Measurements from ENCODE around the gene METTL25B.
"Not testable (repeated sequence)": the region's sequence is repeated elsewhere in the genome, so short reads cannot be mapped to it uniquely, and the experiment has no call there.

Gene METTL25B

DNA sequence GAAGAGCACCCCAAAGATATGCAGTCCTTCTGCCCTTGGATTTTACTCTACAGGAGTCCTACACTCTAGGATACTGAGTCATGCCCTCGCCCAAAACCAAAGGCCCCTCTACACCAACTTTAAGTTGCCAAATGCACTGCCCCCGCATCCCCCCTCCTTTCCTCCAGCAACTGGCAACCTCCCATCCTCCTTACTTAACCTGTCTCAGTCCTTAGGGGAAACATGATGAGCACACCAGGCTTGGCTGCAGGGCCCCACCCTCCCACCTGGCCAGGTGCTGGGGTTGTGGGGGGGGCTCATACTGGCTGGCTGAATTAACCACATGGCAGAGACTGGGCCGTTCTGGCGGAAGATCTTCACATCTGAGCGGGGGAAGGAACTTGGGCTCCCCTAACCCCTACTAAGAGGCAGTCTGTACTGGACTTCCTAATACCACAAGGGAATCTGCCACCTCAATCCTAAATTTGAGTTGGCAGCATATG lies 22.0 kb downstream of the METTL25B start:
- peak; percentile 52 for DNase-seq

DNA sequence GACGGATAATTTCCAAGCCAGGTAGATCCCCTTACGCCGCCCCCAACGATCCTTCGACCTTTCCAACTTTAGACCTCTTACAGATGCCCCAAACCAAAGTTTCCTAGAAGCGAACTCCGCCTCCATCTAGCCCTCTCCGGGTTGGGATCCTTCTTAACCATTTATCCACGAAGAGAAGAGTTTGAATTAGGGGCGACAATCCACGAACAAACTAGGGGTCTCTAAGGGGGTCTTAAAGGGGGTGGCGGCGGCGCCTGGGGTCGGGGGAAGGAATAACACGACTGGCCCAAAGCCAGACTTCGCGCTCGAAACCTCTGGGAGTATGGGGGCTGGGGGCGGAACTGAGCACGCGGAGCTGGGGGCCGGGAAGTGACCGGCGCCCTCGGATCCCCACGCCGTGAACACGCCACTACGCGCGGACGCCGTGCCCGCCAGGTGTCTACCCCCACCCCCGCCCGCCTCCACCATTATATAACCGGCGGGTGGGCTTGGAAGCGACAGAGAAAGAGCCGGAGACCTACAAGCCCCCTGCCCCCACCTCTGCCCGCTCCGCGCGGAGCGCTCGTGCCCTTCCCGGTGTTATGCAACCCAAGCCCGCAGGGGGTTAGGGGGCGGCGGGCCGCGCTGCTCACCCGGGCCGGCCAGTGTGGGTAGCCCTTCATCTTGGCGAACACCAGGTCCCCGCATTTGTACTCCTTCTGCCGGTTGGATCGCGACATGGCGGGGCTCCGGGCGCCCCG lies 22.6 kb downstream of the METTL25B start:
- peak; percentile 44 for DNase-seq

DNA sequence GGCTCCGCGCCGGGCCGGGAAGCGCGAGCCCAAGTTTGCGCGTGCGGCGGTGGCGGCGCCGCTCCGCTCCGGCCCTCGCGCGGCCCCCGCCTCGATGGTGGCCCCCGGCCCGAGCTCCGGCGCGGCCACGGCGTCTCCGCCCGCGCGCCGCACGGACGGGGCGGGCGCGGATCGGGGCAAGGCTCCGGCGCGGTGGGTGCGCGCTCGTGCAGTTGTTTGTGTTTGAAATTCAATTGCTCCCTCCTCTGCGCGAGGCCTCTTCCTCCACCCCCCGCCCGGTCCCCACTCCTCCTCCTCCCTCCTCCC lies 23.1 kb downstream of the METTL25B start, which contains the start of gene HDGF:
Gene HDGF (minus strand): TSS at position 225 of the 306 bp plus-strand sequence. CDS start 246 bp downstream, outside the sequence.
- DNase-seq, result no peak

DNA sequence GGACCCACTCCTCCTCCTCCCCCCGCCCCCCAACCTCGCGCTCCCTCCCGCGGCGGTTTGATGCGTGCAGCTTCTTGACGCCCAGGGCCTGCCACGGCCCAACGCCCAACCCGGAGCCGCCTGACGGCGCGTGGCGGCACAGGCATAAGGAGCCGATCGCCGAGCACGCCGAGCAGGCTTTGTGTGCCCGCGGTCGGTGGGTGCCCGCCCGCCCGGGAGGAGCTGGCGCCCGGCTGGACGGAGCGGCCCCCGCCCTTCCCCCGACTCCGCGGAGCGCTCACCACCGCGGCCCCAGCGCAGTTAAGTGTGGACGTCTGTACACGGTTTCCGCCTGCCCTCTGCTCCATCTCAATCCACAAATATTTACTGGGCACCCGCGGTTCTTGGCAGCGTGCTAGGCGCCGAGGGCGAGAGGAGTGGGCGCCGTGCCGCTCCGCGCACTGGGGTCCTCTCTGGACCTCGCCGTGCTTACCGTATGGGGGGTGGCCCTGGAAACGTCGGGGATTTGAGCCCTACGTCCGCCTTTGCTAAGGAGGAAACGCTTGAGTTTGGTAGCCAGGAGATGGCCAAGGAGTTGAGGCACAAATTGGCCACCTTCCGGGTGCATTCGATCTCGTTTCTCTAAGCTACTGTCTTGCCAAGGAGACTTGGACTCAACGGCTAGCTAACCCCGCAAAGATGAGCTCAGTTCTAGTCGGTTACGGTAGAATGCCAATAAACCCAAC lies 23.6 kb downstream of the METTL25B start:
- DNase-seq, result peak; percentile 98

DNA sequence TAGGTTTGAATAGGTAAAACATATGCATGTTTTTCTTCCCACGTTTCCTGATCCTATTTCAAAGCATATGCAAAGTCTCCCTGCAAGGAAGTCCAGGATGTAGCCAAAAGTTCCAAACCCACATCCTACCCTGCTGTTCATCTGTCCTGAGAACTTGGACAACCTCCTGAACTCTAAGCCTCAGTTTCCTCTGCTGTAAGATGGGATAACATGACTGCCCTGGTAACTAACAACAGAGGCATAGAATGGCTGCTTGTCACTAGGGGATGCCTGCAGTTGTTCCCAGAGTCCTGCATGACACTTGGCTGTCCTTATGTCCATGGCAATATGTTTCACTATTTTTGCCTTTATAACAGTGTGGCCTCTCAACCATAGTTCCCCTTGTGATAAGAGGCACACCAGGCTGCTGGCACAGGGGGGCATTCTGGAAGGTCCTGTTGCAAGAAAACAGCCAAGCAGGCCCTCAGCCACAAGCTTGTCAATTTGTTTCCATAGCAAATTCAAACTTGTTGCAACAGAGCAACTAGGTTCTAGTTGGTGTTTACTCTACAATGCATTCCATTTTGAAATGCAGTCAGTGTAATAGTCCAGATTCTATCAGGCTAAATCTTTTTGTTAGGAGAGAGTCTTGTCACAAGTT lies 24.7 kb downstream of the METTL25B start:
- DNase-seq, result no peak

DNA sequence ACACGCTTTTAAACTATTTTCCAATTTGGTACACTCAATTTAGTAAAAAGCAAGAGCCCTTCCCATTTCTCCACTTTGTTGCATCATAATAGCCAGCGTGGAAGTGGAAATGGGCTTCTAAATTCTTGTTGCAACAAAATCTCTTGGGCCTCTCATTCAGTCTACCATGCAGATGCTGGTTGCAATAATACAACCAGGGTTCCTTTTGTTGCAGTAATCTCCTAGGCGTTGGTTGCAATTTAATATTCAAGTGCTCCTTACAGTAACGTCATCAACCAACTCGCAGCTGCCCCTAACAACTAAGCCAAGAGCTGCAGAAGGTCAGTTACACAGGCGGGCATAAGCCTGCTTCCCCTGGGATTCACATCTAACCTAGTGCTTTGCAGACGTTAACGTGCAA lies 25.9 kb downstream of the METTL25B start:
- DNase-seq, result no peak

DNA sequence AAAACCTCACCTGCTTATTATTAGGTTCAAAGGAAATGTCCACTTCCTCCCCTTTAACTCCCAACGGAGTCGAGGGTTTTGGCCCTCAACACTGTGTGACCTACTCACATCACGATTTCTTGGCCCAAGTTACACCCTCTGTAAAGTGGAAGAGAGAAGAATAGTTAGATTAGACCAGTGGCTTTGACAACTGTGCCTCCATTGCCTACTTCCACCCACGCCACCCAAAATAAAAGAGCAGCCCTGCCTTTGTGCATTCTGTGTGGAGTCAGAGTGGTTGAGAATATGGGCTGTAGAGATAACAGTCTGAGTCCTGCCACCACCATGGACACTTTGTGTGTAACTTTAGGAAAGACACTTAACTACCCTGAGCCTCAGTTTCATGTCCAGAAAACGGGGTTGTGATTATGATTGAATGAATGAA lies 27.3 kb downstream of the METTL25B start:
- no peak for DNase-seq

DNA sequence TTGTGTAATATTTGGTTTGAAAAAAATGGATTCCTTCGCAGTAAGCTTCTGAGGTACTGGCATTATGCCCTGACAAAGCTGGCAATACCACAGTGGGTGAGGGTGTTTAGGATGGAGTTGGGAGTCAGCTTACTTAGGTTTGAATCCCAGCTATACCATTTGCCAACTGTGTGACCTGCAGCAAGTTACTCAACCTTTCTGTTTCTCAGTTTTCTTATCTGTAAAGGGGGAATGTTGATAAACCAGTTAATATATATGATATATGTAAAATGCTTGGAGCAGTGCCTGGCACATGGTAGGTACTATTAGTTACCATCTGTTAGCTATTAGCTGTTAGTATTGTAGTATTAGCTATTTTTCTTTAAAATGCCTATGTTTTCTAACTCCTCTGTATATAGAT lies 28.1 kb downstream of the METTL25B start:
- no peak for DNase-seq

DNA sequence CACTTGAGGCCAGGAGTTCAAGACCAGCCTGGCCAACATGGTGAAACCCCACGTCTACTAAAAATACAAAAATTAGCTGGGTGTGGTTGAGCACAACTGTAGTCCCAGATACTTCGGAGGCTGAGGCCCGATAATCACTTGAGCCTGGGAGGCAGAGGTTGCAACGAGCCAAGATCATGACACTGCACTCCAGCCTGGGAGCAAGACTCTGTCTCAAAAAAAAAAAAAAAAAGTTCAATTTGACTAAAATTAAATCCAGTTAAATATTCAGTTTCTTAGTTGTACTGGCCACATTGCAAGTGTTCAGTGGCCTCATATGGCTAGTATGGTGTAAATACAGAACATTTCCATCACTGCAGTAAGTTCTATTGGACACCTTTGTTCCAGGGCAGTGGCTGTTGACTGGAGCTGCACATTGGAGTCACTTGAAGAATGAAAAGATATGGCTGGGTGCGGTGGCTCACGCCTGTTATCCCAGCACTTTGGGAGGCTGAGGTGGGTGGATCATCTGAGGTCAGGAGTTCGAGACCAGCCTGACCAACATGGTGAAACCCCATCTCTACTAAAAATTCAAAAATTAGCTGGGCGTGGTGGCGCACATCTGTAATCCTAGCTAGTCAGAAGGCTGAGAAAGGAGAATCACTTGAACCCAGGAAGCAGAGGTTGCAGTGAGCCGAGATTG lies 29.4 kb downstream of the METTL25B start:
- not testable (repeated sequence) for DNase-seq

DNA sequence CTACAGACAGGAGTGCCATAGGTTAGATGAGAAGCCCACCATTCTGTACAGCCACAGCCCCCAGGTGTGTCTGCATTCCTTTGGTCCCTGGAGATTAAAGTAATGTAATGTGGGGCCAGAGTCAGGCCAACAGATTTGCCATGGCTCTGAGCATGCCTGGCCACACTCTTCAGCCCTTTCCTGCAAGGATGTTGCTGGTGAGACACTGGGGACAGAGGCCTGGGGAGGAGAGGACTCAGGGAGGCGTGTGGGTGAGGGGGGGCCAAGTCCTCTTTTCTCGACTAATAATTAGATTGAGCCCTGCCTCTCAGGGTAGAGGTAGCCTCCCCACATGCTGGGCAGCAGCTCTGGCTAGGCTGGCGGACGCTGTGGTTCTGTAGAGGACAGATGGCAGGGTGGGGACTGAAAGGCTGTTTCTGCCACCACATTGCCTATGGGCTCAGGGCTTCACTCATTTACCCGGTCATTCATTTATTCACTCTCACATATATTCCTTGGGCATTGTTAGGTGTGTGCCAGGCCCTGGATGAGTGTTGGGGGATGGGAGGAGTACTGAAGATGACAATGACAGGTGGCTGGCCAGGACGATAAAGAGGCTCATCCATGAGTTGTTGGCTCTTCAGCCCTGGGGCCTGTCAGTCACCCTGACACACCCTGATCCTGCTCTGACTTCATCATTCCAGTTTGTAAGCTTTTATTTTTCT lies 32.0 kb downstream of the METTL25B start:
- DNase-seq, result no peak

DNA sequence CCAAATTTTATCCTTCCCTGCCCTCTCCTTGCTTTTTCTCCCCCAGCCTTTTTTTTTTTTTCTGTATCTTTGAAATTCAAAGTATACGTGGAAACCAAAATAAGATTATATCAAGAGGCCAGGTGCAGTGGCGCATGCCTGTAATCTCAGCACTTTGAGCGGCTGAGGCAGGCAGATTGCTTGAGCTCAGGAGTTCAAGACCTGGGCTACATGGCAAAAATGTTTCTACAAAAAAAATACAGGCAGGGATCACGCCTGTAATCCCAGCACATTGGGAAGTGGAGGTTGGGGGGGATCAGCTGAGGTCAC lies 32.5 kb downstream of the METTL25B start:
- no peak for DNase-seq

DNA sequence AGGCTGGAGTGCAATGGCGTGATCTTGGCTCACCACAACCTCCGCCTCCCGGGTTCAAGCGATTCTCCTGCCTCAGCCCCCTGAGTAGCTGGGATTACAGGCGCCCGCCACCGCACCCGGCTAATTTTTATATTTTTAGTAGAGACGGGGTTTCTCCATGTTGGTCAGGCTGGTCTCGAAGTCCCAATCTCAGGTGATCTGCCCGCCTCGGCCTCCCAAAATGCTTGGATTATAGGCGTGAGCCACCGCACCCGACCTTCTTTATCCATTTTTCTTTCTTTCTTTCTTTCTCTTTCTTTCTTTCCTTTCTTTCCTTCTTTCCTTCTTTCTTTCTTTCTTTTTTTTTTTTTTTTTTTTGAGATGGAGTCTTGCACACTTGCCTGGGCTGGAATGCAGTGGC lies 36.9 kb downstream of the METTL25B start:
- DNase-seq, result not testable (repeated sequence)

DNA sequence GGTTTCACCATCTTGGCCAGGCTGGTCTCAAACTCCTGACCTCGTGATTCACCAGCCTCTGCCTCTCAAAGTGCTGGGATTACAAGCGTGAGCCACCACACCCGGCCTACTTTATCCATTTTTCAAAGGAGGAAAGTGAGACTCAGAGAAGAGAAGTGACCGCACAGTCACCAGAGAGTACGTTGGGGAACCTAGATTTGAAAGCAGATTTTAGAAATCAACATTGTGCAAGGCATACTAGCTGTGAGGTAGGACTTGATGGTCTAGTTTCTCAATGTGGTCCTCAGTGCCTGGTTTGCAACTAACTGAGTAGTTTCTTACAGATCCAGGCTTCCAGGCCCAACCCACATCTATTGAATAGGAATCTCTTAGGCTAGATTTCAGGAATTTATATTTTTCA lies 37.4 kb downstream of the METTL25B start:
- DNase-seq, result no peak

DNA sequence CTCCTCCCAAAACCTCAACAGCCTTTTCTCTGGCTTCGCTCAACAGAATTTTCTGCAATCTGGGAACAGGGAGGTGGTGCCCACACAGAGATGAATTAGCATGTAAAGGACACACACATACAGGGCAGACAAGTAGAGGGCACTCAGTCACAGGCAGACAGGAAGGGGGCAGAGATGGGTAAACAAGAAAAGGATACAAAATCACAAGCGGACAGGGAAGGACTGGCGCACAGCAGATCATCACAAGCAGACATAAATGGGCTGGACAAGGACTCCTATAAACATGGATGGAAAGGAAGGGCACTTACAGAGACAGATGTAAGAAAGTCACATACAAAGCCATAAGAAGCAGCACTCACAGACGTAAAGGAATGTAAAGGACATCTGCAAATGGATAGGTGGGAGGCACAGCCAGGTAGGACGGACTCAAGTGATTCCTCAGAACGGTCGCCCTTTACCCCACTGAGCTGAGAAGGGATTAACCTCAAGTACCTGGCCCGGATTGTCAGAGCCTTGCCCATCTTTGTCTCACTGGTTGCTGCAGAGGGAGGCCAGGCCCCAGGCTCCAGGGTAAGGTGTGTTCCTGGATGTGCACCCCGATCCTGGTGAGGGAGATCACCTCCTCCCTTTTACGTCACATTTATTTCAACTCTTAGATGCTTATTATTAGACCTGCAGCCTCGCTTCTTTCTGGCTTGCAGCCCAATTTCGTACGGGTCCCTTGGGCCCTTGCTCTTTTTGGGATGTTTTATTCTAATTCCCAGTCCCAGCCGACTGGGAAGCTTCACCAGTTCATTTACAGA lies 38.2 kb downstream of the METTL25B start:
- DNase-seq, result peak; percentile 16

DNA sequence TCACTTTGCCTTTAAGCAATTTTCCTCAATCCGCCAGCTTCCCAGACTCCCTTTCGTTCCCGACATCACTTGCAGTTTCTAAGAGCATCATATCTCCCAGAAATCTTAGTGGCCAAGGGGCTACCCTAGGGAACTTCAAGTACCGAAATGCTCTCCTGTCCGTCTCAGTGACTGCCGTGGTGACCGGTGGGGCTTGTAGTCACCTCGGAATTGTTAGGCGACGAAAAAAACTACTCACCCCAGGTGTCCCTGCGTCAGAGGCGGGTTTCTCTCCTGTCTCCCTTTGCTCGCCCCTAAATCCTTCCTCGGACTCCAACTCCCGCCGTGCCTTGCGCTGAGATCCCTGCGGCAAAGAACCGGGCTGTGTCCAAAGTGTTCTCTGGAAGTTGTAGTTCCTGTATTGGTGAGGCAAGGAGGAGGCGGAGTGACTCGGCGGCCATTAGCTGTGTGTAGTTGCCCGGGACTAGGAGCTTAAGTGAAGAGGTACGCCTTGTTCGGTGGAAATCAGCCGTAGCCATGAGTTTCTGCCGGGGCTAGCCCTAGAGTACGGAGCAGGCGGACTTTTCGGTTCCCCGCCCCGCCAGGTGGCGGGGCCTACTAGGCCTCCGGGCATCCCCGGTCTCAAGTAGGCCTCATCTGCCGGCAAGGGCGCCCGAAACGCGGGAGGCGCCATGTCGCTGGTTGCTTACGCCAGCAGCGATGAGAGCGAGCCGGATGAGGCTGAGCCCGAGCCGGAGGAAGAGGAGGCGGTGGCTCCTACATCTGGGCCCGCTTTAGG lies 39.0 kb downstream of the METTL25B start, which contains the start of gene PRCC:
Gene PRCC (plus strand): TSS at position 435 of the 778 bp plus-strand sequence. CDS start 237 bp downstream, at position 672.
- peak; percentile 100 for DNase-seq

DNA sequence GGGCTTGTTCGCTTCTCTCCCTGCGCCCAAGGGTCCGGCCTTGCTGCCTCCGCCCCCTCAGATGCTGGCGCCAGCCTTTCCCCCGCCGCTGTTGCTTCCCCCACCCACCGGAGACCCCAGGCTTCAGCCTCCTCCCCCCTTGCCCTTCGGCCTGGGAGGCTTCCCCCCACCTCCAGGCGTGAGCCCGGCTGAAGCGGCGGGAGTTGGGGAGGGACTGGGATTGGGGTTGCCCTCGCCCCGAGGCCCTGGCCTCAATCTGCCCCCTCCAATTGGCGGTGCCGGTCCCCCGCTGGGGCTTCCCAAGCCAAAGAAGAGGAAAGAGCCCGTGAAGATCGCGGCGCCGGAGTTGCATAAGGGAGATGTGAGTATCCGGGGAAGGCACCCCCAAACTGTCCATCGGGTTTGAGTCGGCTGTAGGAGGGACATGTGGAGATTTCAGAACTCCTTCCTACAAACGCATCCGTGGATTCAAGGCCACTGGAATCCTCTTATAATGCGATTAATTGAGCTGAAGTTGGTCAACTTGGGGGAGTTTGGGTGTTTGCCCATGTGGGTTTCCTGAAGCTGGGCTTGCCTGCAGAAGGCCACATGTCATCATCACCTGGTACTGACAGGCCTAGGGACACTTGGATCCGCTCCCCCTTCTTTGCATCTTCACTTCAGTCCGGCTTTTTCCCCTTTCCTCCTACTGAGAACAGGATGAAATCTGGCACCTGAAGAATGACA lies 39.8 kb downstream of the METTL25B start:
- DNase-seq, result peak; percentile 36

DNA sequence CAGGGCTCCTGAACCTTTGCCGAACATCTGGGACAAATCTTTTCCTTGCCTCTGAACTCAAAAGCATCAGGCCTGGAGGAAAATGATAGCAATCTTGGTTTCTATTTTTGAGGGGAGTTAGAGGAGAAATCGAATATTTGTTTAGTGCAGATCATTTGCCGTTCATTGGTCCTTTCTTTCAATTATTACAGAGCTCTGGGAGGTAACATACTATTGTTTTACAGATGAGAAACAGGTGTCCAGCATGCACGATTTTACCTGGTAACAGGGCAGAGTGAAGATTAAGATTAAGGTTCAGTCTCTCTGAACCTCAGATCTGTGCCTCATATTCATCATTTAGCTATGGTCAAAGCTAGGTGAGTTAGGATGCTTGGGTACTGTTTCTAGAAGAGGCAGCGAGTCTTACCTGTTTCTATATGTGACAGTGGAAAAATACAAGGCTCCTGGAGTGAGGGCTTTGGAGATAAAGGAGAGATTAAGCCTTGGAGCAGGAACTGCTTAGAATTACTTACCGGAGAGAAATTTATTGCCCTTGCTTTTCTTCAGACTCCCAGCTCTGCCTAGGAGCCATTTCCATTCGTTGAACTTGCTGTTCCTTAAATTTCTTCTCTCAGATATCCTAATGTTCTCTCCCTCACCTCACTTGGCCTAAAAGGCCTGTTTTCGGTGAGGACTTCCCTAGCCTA lies 40.5 kb downstream of the METTL25B start:
- no peak for DNase-seq

DNA sequence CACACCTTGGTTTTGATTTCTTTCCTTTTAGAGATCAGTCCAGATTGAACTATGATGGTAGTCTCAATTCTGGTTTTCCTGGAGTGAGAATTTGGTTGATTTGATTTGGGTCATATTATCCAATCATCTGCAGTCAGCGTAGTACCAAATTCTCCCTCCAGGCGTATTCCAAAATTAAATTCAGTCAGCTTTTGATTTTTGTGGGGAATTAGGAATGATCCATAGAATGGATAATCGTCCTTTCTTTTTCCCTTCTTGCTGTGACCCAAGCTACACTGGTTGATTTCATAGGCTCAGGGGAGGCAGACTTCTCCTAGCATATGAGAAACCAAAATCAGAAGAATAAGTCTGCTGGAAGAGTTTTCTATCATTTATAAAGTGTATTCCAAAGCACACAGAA lies 44.0 kb downstream of the METTL25B start:
- no peak for DNase-seq

DNA sequence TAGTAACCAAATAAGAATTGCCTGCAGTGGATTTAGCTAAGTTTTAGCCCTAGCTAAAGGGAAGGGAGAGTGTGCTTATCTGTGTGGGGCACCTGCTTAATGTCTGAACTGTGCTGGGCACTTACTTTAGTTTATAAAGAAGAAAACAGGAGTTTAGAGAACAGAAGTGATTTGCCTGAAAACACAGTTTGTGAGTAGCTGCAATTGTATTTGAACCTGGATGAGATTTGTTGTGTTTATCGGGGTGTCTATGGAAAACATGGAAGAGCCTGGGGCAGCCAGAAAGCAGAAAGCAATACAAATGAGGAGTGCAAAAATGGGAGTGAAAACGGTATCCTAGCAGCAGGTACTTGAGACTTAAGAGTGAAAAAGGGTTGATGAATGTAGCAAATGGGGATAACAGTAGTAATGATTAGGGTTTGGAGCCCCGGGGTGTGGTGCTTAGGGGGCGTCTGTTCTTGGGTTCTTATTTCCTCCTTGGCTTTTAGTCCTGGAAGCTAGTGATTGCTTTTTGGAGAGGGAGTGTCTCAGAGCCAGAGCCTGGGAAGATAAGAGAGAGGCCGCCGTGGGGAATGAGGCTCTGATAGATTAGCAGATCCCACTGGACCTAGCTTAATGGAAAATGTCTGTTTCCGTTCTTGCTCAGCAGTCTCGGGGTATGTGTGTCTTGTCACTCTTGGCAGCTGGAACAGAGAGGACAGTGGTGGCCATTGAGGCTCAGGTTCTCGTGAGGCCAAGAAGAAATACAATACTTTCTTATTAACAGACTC lies 44.6 kb downstream of the METTL25B start:
- no peak for DNase-seq

Data from CD4-positive, alpha-beta T cell treated with Interleukin-17A for 1 hour (primary cell).